ENCODE results near the gene IL34.
"Not testable (repeated sequence)": the region's sequence is repeated elsewhere in the genome, so short reads cannot be mapped to it uniquely, and the experiment has no call there.

The IL34 gene

GRCh38 chr16:70634861-70635260 lies 11.5 kb upstream of the IL34 start:
- TF ChIP-seq CTCF (IDR thresholded peaks at IDR 0.05; ENCODE audit: borderline replicate concordance, insufficient read depth, low read depth, low read length): no peak
- no peak overlapping the region for H3K4me3 ChIP-seq (ENCODE audit: low read depth, low read length)

GRCh38 chr16:70635336-70636016 lies 10.9 kb upstream of the IL34 start:
- no peak for TF ChIP-seq CTCF (IDR thresholded peaks at IDR 0.05; ENCODE audit: borderline replicate concordance, insufficient read depth, low read depth, low read length)
- no peak overlapping the region for H3K4me3 ChIP-seq (ENCODE audit: low read depth, low read length)

GRCh38 chr16:70638814-70639792 lies 7.3 kb upstream of the IL34 start:
- TF ChIP-seq CTCF (IDR thresholded peaks at IDR 0.05; ENCODE audit: borderline replicate concordance, insufficient read depth, low read depth, low read length): no peak
- no peak overlapping the region for H3K4me3 ChIP-seq (ENCODE audit: low read depth, low read length)

- TF ChIP-seq CTCF (IDR thresholded peaks at IDR 0.05; ENCODE audit: borderline replicate concordance, insufficient read depth, low read depth, low read length): no peak
- H3K4me3 ChIP-seq (ENCODE audit: low read depth, low read length): no peak overlapping the region
Observed at GRCh38 chr16:70642633-70643032, 3.7 kb upstream of the IL34 start.

- H3K4me3 ChIP-seq (ENCODE audit: low read depth, low read length): not testable (repeated sequence)
Observed at GRCh38 chr16:70643264-70643663, 3.1 kb upstream of the IL34 start.

GRCh38 chr16:70644763-70645597 lies 1.4 kb upstream of the IL34 start:
- no peak overlapping the region for H3K4me3 ChIP-seq (ENCODE audit: low read depth, low read length)
- TF ChIP-seq CTCF (IDR thresholded peaks at IDR 0.05; ENCODE audit: borderline replicate concordance, insufficient read depth, low read depth, low read length): no peak

Data from GM12875 (cell line).